NCI-H1417 (cell line): Measurements from ENCODE around the gene ZDHHC19.
"Not testable (repeated sequence)": the region's sequence is repeated elsewhere in the genome, so short reads cannot be mapped to it uniquely, and the experiment has no call there.

ENCODE experiments used
- DNase-seq, 3 experiments: peaks; one replicate each; lab custom pipeline; 2025; lab: John Stamatoyannopoulos, UW

The ZDHHC19 gene

GRCh38 chr3:196225086-196225485, 13.9 kb upstream of the ZDHHC19 start:
- no peak for DNase-seq

DNA sequence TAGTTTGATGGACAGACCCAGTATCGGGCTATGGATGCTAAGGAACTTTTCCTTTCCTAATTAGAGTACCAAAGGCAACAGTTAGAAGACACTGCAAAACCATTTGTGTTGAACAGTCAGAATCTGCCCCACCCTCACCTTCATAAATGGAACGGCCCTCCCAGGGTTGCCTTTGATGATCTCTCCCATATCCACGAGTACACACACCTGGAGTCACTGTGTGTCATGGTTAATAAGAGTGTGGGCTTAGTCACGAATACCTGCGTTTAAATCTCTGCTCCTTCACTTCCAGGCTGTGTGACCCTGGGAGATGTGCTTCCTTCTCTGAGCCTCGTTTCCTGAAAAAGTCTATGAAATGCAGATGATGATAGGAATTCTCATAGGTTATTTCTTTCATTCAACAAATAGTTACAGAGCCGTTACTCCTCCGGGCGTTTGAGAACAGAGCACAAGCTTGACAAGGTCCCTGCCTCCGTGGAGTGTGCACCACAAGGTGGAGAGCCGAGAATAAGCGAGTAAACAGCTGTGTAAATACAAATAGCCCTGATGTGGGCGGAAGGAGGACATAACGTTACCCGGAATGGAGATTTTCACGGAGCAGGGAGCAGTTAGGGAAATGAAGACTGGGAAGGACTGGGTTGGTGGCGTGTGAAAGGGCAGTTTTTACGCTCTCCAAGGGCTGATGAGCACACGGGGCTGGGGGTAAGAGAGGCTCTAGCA, 11.8 kb upstream of the ZDHHC19 start:
- peak in 2 of 3 experiments; percentile 25 to 71 for DNase-seq

DNA sequence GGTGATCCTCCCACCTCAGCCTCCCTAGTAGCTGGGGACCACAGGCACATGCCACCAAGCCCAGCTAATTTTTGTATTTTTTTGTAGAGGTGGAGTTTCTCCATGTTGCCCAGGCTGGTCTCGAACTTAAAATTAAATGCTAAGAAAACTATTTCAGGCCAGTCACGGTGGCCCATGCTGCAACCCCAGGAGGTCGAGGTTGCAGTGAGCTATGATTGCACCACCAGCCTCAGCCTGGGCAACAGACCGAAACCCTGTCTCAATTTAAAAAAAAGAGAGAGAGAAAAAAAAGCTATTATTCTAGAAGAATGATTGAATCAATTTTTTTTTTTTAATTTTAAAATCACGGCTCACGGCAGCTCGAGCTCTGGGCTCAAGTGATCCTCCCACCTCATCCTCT, 9.8 kb upstream of the ZDHHC19 start:
- no peak for DNase-seq

DNA sequence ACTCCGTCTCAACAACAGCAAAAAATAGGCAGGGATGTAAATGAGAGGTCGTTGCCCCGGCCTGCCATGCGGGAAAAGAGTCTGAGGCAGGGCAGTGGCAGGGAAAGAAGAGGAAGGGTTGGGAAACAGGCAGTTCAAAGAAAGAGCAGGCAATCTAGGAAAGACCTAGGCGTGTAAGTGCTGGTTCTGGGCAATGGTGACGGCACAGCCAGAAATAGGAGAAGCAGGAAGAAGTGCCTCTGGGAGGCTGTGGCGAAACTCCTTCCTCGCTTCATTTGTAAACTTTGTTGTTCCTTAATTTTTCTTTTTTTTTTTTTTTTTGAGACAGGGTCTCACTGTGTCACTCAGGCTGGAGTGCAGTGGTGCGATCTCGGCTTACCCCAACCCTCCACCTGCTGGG, 9.4 kb upstream of the ZDHHC19 start:
- no peak for DNase-seq

DNA sequence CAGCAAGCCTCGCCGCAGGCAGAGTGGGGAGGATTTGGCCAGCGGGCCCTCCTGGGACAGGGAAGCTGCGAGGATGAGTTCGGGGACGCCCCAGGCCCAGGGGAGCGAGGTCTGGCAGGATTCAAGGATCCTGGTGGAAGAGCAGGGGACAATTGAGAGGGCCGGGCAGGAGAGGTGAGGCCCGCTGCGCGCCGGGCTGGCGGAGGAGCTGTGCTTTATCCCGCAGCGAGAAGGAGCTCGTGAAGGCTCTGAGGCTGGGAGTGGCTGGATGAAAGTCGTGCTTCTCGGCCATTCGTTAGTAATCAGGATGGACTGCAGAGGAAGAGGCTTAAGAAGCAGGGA, 8.7 kb upstream of the ZDHHC19 start:
- DNase-seq = no peak

- peak; percentile 56 to 91 (median 77) for DNase-seq
These were observed 8.2 kb upstream of the ZDHHC19 start for GRCh38 chr3:196219194-196219969.

GRCh38 chr3:196218155-196218712, 7.0 kb upstream of the ZDHHC19 start:
- peak in 1 of 3 experiments; percentile 45 for DNase-seq

DNA sequence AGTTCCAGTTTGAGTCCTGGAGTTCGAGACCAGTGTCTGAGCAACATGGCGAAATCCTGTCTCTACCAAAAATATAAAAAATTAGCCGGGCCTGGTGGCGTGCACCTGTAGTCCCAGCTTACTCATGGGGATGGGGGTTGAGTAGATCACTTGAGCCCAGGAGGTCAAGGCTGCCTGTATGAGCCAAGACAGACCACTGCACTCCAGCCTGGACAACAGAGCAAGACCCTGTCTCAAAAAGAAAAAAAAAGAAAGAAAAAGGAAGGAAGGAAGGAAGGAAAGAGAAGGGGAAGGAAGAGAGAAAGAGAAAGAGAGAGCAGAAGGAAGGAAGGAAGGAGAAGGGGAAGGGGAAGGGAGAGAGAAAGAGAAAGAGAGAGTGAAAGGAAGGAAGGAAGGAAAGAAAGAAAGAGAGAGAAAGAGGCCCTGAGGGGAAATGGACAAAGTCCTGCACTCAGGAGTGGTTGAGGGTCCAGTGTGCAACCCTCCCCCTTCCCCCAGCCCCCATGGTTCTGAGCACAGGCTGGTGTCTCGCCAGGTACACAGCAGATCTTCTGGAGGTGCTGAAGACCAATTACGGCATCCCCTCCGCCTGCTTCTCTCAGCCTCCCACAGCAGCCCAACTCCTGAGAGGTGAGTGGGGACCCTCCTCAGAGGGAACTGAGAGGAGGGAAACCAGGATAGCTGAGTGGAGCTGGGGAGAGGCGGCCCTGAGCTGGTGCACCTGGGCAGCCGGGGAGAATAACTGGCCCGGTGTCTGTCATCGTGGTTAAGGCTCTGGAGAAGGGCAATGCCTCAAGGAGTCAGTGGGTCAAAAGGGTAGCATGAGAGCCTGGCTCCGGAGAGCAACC, 6.3 kb upstream of the ZDHHC19 start:
- no peak for DNase-seq

GRCh38 chr3:196216681-196217211, 5.5 kb upstream of the ZDHHC19 start:
- no peak for DNase-seq

DNA sequence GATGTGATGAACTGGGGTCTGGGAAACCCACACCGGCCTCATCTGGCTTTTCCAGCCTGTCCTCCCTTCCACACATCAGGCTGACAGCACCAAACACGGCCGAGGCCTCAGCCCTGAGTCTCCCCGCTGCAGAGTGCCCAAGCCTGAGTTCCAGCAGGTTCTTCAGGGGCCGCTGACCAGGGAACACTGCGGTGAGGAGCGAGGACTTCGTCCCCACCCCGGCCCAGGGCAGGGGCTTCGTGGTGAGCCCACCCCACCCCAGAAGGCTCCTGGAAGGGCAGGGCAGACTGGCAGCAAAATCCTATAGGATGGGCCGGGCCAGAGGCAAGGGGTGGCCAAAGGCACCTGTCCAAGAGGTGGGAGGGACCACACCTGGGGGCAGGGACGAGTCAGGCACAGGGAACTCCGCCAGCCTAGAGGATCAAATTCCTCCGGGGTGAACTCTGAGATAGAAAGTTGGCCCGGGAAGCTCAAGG, 4.9 kb upstream of the ZDHHC19 start, which contains the start of gene SLC51A:
Gene SLC51A, plus strand, starts transcription at position 446 of the 476 bp plus-strand sequence. CDS start 179 bp downstream, outside the sequence.
- DNase-seq = no peak

DNA sequence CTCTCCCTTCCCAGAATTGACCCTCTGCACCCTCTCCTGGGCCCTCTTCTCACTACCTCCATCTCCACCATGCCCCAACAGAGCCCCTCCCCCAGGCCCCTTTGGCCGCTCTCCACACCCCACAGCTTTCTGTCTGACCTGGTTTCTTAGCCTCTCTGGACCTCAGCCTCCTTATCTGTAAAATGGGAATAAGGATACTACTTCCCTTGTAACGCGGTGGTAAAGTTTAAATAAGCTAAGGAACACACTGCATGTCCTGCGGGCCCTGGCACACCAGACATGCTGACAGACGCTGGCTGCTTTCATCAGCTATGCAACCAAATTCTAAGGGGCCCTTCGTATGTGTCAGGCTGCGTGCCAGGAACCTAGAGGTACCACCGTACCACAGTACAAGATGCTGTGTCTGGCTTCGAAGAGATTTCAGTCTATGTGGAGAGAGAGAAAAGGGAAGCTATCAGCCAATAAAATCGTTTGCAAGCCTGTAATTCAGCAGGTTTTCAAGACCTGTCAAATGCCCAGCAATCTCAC, 4.4 kb upstream of the ZDHHC19 start:
- DNase-seq = no peak

- DNase-seq = no peak
These were observed 3.7 kb upstream of the ZDHHC19 start for GRCh38 chr3:196214783-196215441.

GRCh38 chr3:196209944-196210672, 1.1 kb downstream of the ZDHHC19 start:
- not testable (repeated sequence) for DNase-seq

GRCh38 chr3:196208942-196209695, 2.1 kb downstream of the ZDHHC19 start:
- DNase-seq = no peak

GRCh38 chr3:196207833-196208607, 3.2 kb downstream of the ZDHHC19 start:
- peak; percentile 50 to 72 (median 71) for DNase-seq

DNA sequence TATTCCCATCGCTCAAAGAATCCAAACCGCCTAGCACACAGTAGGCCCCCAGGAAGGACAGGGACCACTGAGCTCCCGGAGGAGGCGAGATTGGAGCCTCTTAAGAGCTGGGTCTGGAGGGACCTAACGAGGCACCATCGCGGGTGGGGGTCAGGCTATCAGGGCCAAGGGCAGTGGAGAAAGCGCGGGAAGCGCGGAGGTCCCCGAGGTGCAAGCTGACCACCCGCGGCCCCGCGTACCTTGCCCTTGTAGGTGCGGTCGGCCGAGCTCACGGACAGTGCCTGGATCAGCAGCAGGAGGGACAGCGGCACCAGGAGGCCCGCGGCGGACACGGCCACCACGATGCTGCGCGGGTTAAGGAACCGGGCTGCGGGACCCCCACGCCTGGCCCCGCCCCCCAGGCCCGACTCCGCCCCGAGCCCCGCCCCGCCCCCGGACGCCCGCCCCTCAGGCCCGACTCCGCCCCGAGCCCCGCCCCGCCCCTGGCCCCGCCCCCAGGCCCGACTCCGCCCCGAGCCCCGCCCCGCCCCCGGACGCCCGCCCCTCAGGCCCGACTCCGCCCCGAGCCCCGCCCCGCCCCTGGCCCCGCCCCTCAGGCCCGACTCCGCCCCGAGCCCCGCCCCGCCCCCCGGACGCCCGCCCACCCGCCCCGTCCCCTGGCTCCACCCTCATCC, 3.9 kb downstream of the ZDHHC19 start:
- DNase-seq = peak in 2 of 3 experiments; percentile 20 to 46

GRCh38 chr3:196205442-196206205, 5.6 kb downstream of the ZDHHC19 start:
- not testable (repeated sequence) for DNase-seq
